Vagina (tissue), 2 donors: ENCODE measurements around the gene C2CD2.

Experiments
- POLR2AphosphoS5 ChIP-seq, 2 donors: sonication (generic); formaldehyde crosslinking; IDR thresholded peaks; one replicate each; pipeline ENCODE4 v1.9.0; 2017; ENCODE audit warnings: antibody characterized with exemption in 2 of 2, mild to moderate bottlenecking in 2 of 2, low read depth in 1 of 2; ENCODE audit not compliant: insufficient read depth in 1 of 2
- TF ChIP-seq, protein P1 (sequence below), 3 experiments: fragments of 450-650 bp in 2 of 3; fragments of 200-600 bp in 1 of 3; sonication (generic) in 1 of 3; IDR thresholded peaks; one replicate each; pipeline ENCODE4 v1.5.1; 2017 to 2019; ENCODE audit warnings: antibody characterized with exemption in 3 of 3, mild to moderate bottlenecking in 2 of 3, moderate library complexity in 2 of 3

DNA sequence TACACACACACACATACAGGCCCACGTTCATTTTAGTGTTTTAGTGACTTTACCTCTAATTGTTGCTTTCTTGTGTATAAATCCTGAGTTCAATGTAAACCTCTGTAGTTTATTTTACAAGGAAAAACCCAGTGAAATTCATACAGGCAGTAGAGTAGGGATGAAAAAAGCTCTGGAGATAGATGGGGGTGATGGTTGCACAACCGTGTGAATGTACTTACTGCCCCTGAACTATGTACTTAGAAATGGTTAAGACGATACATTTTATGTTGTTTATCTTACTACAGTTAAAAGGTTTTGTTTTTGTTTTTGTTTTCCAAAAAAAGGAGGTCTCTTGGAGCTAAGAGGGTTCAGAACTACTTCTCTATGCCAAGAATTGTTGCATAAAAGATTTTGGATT lies 45.0 kb downstream of the C2CD2 start:
- TF ChIP-seq, protein P1, sequence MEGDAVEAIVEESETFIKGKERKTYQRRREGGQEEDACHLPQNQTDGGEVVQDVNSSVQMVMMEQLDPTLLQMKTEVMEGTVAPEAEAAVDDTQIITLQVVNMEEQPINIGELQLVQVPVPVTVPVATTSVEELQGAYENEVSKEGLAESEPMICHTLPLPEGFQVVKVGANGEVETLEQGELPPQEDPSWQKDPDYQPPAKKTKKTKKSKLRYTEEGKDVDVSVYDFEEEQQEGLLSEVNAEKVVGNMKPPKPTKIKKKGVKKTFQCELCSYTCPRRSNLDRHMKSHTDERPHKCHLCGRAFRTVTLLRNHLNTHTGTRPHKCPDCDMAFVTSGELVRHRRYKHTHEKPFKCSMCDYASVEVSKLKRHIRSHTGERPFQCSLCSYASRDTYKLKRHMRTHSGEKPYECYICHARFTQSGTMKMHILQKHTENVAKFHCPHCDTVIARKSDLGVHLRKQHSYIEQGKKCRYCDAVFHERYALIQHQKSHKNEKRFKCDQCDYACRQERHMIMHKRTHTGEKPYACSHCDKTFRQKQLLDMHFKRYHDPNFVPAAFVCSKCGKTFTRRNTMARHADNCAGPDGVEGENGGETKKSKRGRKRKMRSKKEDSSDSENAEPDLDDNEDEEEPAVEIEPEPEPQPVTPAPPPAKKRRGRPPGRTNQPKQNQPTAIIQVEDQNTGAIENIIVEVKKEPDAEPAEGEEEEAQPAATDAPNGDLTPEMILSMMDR (IDR thresholded peaks at IDR 0.05), result no peak
- no peak for TF ChIP-seq POLR2AphosphoS5 (IDR thresholded peaks at IDR 0.05; ENCODE audit: insufficient read depth in 1 of 2, low read depth in 1 of 2)
